ENCODE measurements around the gene PTGIS.
"Not testable (repeated sequence)": the region's sequence is repeated elsewhere in the genome, so short reads cannot be mapped to it uniquely, and the experiment has no call there.

Gene PTGIS

GRCh38 chr20:49567421-49568277, at the start of gene PTGIS:
TSS of gene PTGIS (minus strand) at chr20:49568137. CDS start at chr20:49568116, 21 bp downstream.
- no peak for DNase-seq

DNA sequence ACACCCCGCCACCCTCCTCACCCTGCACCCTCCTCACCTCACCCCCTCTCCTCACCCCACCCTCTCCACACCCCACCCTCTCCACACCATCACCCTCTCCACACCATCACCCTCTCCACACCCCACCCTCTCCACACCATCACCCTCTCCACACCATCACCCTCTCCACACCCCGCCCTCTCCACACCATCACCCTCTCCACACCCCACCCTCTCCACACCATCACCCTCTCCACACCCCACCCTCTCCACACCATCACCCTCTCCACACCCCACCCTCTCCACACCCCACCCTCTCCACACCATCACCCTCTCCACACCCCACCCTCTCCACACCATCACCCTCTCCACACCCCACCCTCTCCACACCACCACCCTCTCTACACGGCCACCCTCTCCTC, 49.5 kb upstream of the PTGIS start:
- DNase-seq = not testable (repeated sequence)

GRCh38 chr20:49616154-49617007, 48.4 kb upstream of the PTGIS start:
- DNase-seq = no peak

DNA sequence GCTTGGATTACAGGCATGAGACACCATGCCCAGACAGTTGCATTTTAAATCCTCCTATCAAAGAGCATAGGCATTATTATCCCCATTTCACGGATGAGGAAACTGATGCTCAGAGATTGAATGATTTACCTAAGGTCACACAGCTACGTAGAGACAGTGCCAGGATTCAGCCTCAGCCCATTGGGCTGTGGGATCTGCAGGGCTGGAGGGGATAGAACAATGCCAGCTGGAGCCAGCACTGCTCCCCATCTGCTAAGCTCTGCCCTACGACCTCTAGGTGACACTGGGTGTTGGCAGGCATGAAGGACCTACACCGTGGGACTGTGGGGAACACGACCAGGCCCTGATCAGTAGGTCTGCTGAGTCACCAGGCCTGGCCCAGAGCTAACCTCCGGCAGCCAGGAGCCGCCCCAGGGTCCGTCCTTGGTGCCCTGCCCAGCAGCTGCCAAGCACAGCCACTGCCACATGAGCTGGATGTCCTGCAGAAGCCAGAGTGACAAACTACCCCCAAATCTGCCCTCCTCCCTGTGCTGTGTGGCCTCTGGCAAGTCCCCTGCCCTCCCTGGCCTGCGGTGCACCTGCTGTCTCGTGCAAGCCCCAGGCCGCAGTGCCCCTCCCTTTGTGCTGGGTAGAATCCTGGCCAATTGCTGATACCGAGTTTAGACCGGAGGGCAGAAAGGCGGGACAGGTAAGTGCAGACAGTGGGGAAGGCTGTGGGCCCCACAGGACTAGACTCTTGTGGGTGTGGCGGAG, 47.6 kb upstream of the PTGIS start:
- DNase-seq = no peak

DNA sequence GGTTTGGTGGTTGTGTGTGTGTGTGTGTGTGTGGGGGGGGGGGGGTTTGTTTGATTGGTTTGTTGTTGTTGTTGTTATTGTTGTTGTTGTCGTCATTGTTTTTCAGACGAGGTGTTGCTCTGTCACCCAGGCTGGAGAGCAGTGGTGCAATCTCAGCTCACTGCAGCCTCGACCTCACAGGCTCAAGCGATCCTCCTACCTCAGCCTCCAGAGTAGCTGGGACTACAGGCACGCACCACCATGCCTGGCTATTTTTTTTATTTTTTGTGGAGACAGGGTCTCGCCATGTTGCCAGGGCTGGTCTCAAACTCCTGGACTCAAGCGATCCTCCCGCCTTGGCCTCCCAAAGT, 47.1 kb upstream of the PTGIS start:
- not testable (repeated sequence) for DNase-seq

DNA sequence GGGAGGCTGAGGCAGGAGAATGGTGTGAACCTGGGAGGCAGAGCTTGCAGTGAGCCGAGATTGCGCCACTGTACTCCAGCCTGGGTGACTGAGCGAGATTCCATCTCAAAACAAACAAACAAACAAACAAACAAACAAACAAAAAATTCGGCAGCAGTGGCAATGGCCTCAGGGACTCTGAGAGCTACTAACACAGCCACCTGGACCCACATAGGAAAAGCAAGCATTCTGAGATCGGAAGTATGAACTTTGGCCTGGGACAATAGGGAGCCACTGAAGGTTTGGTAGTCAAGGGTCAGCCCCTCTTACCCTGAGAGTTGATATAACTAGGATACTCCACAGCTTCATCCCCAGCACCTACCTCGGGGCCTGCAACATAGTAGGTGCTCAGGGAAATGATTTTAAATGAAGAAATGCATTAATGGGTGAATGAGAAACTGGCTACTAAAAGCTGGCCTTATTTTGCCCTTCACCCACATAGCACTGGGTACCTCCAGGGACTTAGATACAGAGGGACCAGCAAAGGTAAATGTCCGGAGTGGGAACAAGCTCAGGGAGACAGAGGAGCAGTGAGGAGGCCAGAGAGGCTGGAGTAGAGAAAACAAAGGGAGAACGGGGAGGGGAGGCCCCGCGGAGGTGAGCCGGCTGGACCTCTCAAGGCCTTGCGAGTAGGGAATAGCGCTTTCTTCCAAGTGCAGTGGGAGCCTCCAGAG, 46.6 kb upstream of the PTGIS start:
- DNase-seq = no peak

- no peak for DNase-seq
Measured at GRCh38 chr20:49612127-49612738, 44.3 kb upstream of the PTGIS start.

DNA sequence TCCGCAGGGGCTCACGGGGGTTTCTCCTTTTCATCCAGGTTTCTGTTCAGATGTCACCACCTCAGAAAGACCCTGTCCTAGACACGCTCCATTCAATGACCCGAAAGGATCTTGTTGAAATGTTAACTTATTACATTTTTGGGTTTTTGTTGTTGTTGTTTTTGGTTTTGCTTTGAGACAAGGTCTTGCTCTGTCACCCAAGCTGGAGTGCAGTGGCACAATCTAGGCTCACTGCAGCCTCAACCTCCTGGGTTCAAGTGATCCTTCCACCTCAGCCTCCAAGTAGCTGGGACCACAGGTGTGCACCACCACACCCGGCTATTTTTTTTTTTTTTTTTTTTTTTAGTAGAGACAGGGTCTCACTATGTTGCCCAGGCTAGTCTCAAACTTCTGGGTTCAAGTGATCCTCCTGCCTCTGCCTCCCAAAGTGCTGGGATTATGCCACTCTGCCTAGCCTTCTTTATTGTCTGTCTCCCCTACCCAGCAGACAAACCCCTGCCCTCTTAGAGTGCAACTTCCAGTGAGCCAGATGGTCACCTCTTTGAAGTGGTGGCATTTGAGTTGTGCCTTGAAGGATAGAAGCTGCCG, 43.7 kb upstream of the PTGIS start:
- not testable (repeated sequence) for DNase-seq

- DNase-seq = peak; percentile 73
Measured at GRCh38 chr20:49610691-49611538, 43.0 kb upstream of the PTGIS start.

- peak; percentile 77 for DNase-seq
Measured at GRCh38 chr20:49608752-49609670, 41.1 kb upstream of the PTGIS start.

GRCh38 chr20:49607568-49607967, 39.6 kb upstream of the PTGIS start:
- DNase-seq = no peak

DNA sequence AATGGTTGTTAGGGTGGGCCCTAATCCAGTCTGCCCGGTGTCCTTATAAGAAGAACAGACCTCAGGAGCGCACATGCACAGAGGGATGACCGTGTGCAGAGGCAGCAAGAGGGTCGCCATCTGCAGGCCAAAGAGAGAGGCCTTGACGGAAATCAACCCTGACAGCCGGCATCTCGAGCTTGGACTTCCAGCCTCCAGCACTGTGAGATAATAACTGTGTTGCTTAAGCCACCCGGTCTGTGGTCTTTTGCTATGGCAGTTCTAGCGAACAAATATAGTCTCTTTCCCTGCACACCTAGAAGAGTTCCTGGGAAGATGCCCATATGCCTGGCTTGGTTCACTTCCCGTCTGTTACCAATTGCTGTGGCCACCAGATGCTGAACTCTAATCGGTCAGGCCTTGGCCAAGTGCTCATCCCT, 35.3 kb upstream of the PTGIS start:
- no peak for DNase-seq

DNA sequence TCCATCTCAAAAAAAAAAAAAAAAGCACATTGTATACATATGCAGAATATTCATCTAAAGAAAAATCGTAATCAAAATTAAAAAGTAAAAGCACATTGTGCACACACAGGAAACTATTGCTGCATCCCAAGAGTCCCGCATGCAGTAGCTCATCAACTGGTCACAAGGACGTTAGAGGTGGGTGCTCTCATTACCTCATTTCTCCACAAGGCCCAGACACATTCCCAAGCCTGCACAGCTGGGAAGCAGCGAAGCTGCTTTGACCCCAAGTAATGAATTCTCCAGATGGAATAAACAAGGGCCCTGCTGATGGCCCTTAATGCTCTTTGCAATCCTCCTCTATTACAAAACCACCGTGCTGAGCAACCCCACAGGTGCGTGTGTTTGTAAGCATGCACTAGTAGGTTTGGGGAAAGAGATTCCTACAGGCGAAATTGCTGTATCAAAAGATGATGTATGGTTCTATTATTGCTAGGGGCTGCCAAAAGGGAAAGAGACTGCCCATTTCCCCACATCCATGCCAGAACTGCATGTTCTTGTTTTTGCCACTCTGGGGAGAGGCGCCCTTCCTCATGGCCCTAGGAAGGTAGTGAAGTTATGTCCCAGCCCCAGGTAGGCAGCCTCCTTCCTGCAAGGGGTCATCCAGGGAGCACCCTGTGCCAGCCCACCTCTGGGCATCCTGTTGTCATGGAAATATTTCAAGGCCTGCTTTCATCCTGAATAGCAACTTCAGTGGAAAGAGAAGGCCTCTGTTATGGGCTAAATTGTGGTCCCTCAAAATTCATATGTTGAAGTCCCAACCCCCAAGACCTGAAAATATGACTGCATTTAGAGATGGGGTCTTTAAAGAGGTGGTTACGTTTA, 34.6 kb upstream of the PTGIS start:
- DNase-seq = no peak

DNA sequence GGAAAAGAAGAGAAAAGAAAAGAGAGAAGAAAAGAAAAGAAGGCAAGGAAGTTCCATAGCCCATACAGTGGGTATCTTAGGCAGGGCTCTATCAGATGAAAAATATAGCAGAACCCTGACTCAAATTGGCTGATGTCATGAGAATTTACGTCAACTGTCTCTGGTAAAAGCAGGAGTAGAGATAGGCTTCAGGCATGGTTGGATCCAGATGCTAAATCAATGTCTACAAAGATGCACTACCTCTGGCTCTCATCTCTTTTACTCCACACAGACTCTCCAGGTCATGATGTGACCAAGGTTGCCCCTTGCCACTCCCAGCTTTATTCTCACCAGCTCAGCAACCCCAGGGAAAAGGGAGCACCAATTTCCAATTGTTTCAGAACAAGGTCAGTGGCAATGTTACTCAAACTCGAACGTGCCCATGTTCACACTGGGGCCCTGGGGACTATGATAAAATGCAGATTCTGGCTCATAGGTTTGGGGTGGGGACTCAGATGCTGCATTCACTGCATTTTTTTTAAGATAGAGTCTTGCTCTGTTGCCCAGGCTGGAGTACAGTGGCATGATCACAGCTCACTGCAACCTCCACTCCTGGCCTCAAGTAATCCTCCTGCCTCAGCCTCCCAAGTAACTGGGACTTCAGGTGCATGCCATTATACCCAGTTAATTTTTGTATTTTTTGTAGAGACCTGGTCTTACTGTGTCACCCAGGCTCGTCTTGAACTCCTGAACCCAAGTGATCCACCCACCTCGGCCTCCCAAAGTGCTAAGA, 33.4 kb upstream of the PTGIS start:
- no peak for DNase-seq

- DNase-seq = no peak
Measured at GRCh38 chr20:49599746-49600113, 31.8 kb upstream of the PTGIS start.

GRCh38 chr20:49597825-49598395, 30.0 kb upstream of the PTGIS start:
- DNase-seq = no peak

GRCh38 chr20:49595811-49596561, 28.0 kb upstream of the PTGIS start:
- peak; percentile 36 for DNase-seq

Measured in CD4-positive, alpha-beta T cell treated with Interleukin-6 for 4 hours (primary cell).